Measurements from ENCODE around the gene PLEKHA7.

The PLEKHA7 gene

DNA sequence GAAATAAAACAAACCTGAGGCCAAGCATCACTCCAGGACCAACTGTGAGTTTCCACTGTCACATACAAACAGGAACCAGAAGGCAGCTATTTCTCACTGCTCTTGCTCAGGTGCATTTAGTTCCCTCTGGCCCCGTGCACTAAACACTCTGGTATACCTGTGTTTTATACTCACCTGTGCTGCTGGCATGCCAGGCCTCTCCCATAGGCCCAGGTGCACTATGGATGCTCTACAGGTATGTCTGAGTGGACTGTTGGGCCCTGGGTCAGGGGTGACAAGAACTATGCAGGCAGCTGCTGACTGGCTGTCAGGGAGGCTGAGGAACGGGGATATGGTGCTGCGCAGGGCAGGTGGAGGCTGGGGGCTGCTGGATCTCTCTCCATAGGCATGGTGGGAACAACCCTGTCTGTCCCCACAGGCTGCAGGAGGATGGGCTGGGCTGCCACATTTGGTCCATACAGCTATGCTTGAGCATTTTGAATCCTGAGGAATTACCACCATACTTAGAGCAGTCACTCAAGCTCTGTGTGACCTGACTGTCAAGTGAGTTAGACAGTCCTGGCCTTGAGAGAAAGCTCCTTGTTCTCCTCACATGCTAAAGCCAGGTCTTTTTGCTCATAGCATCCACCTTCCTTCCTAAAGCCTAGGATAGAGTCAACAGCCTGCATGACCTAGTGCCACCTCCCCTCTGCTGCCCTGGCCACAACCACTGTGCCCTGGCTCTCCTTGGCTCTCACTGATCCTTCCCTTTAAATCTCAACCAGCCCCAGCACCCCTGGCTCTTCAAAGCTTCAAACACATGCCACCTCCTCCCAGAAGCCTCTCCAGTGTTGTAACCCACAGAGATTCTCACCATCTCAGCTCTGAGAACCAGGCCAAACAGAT is 202.8 kb downstream of the PLEKHA7 start:
- DNase-seq (ENCODE audit: low spot score): no peak

DNA sequence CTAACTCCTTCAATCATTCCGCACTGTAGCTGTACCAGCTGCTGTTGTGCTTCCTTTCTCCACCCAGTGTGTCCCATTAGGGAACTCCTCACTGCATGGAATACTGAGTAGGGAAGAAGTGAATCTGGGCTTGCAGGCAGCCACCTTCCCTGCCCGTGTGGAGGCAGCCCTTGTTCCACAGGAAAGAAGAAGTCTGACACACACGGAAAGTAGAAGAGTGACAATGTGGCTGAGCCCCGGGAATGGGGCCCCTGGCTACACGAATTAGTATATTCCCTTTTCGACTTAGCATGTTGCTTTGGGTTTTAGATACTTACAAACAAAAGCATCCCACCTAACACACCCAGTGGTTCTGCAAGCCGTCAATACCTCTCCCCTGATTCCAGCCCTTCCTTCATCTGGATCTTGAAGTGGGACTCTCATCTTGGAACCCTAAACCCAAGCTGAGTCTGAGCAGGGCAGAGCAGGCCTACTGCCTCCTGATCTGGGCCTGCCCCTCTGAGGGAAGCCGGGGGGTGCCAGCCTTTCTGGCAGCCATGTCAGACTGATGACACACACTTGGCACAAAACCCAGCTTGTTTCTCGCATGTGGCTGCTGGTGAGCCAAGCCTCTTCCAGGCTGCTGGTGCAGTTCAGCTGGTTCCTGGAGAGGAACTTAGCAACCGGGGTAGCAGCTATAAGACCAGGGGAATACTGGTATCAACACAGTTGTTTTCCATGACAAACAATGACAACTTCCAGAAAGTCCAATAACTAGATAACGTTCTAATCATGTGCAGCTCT is 204.1 kb downstream of the PLEKHA7 start:
- DNase-seq (ENCODE audit: low spot score): no peak

DNA sequence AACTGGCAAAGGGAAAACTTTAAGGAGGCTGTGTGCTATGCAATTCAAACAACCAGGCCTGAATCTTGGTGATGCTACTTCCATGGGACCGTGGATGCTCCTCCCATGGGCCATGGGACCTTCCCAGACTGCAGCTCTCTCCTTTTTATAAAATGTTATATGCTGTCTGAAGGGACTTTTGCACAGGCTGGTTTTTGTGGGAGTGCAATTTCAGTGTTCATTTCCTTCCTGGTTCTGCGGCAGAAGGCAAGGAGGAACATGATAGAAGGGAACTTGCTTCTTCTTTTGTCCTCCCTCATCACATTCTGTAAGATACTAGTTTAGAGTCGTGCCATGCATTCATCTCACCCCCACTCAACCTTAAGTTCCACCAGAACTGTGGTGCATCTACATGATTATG is 206.9 kb downstream of the PLEKHA7 start:
- DNase-seq (ENCODE audit: low spot score): no peak

DNA sequence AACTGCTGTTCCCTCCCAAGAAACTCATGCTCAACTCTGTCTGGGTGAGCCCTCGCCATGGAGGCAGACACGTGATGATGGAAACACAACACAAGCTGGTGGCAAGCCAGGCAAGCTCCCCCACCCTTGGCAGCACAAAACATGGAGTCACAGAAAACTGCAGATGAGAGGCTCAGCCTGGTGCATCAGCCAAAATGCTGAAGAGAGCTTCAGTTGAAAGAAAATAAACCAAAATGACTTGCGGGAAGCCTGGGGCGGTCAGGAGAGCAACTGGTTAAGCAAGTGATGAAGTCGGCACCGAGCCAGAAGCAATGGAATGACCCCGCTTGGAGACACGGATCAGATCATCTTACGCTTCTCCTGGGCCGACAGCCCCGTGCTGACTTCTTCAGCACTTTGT is 207.4 kb downstream of the PLEKHA7 start:
- no peak for DNase-seq (ENCODE audit: low spot score)

DNA sequence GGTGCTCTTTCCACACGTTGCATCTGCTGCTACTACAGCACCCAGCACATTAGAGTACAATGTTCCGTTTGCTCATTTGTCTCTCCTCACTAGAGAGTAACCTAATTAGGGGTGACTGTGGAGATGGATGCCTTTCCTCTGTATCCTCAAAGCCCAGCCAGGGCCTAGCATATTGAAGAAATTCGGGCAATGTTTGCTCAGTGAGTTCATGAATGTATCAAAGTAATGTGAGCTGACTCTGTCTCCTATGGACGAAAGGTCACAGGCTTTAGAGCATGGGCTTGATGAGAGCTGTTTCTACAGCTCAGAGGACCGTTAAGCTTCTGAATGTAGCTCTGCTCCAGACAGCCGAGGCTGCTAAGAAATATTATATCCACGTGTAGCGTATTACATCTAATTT is 208.3 kb downstream of the PLEKHA7 start:
- no peak for DNase-seq (ENCODE audit: low spot score)

DNA sequence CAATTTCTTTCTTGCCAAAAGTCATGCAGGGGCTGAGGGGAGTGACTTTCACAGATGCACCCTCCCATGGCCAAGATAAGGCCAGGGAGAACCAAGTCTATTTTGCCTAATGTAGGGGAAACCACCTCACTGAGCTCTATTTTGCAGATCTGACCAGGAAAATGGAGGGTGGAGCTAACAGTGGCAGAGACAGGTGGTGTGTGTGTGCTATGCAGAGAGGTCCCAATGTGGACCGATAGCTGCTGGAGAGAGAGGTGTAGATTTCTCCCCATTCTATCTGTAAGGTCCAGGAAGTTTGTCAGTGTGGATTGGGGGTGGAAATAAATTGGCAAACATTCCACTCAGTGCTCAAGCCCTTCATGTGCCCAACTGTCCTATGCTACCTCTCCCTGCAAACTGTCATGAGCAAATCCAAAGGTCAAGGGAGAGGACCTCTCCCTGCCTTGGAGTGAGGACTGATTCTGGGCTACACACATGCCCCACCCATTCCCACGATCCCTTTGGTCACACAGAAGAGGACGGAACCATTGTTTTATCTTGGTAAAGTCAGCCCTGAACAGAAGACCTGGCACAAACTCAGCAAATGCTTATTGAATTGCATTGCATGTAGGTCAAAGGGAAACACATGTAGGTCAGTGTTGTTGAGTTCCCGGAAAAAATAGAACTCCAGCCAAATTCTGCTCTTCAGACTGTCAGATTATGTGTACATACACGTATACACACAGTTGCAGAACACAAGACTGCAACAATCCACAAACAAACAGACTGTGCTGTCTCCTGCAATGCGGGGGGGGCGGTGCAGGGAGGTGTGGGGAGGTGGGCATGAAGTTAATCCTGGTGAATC is 209.9 kb downstream of the PLEKHA7 start:
- DNase-seq (ENCODE audit: low spot score): no peak

DNA sequence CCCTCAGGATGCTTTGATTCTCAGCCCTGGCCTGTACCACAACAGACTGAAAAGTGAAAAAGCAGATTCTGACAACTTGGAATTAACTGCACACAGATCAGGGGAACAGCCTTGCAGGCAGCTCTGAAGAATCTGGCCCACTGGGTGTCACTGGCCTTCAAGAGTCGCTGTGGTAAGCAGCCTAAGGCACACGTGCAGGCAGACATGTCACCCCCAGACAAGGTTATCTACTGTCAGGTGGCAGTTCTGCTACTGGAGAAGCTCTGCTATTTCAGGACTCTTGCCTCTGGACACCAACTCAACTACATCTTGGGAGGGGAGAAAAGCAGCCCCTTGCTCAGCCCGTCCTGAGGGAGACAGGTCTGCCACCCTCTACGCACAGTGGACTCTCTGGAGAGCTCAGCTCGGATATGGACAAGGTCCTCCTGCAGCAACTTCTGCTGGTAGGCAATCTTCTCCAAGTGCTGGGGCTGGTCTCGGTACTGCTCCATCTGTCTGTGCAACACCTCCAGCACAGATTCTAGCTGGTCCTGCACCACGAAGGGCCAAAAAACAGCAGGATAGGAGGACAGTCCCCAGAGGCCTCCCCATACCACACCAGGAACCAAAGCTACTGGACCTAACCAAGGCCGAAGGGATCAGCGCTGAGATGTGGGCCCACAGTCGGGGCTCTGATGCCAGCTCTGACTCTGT is 212.8 kb downstream of the PLEKHA7 start:
- no peak for DNase-seq (ENCODE audit: low spot score)

DNA sequence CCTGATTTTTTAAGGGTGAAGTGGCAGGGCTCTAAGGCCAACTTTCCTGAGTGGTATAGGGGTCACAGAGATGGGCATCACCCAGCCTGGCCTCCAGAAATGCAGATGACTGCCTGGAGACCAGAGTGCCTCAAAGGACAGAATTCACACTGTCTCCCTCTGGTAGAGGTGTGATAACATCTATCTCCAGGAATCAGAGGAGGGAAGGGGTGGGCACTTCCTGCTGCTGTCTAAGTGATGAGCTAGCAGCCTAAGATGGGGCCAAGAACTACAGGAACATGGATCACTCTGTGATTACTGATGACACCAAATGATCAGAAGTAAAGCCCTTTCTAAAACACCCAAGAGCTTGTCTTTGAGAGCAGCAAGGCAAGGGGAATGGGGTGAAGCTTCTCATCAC is 213.8 kb downstream of the PLEKHA7 start:
- DNase-seq (ENCODE audit: low spot score): no peak

DNA sequence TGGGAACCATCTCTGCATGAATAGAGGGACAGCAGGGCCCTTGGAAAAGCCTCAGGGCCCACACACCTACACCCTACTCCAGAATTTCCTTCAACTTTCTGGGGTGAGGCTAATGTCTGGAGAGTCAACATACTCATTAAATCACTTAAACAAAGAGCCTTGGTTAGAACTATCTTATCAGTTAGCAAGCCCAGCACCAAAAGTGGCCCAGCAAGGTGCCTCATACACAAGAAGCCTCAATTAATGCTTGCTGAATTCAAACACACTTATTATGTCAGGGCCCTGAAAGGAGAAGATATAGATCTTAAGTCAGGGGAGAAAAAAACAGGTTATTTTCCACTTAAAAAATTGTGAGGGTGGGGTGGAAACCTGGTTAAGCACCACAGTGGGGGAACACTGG is 214.3 kb downstream of the PLEKHA7 start:
- no peak for DNase-seq (ENCODE audit: low spot score)

DNA sequence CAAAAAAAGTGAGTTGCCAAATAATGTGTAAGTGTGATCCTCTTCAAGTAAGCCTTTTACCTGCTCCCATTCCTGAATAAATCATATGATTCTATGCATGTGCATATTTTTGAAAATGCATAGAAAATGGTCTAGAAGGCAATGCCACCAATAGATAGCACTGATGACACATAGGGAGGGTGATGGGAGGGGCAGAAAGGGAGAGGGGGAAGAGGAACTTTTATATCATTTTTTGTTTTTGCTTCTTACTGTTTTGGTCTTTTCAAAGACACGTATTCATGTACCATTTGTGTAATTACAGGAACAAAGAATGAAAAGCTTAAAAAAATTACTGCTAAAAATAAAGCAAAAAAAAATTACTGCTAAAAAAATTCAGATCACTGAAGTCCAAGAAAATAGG is 215.0 kb downstream of the PLEKHA7 start:
- DNase-seq (ENCODE audit: low spot score): no peak

DNA sequence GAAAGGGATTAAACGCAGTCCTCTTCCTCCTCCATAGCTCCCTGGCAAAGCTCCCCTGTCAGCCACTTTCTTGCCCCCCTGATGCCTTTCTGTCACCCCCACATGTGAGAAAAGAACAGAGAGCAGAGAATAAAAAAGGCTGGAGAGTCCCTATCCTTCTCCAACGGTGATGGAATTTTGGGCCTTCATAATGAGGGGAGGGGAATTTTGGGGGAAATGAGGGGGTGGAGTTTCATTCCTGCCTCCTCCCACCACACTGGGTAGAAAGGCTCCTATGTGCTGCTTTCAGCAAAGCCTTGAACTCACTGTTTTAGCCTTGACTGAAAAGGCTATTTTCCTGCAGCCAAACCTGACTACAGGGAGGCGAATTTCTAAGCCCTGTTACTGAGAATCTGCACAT is 216.4 kb downstream of the PLEKHA7 start:
- DNase-seq (ENCODE audit: low spot score): no peak

DNA sequence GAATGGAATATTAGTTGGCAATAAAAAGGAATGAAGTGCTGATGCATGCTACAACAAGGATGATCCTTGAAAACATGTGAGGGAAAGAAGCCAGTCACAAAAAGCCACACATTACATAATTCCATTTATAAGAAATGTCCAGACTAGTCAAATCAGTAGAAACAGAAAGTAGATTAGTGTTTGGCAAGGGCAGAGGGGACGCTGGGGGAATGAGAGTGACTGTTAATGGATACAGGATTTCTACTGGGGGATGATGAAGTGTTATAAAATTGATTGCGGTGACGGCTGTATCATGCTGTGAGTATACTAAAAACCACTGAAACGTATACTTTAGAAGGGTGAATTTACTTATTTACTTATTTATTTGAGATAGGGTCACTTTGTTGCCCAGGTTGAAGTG is 217.9 kb downstream of the PLEKHA7 start:
- DNase-seq (ENCODE audit: low spot score): no peak

DNA sequence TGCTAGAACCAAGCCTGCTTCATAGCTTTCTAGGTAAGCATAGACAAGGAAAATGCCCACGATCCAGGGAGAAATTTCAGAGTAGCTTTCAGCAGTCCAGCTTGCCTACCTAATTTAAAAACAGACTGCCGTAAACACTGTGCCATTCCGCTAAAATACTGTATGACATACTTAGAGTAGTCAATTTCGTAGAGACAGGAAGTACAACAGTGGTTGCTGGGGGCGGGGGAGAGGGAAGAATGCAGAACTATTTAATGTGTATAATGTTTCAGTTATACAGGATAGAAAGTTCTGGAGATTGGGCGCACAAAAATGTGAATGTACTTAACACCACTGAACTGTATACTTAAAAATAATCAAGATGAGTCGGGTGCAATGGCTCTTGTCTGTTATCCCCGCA is 219.1 kb downstream of the PLEKHA7 start:
- DNase-seq (ENCODE audit: low spot score): no peak

DNA sequence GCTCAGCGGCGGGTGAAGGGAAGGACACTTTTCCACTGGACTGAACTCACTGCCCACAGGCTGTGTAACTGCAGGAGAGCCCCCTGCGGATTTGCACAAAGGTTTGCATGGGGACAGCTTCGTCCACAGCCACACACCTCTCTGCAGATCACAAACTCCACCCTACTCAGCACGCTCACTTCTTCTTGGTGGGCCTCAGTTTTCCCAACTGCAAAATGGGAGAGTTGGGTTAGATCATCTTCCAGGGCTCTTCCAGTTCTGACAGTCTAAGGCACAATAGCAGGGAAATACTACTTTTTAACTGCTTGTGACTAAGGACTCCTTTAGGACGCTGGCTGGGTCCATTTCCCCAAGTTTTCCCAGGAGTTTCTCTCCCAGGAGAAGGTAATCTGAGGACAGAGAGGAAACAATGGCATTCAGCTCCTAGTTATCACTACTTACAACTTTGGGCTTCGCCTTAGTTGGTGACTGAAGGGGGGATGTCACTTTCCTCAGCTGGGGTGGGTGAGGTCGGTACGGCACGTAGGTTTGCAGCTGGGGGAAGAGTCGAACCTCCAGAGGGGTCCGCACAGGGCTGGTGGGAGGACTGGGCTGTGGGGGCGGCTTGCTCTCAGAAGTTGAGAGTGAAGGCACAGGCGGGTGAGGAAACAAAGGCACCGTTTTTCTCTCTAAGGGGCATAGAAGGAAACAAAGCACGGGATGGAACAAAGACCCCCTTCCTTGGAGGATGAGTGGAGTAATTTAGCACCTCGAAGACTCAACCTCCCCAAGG is 220.0 kb downstream of the PLEKHA7 start:
- DNase-seq (ENCODE audit: low spot score): no peak

DNA sequence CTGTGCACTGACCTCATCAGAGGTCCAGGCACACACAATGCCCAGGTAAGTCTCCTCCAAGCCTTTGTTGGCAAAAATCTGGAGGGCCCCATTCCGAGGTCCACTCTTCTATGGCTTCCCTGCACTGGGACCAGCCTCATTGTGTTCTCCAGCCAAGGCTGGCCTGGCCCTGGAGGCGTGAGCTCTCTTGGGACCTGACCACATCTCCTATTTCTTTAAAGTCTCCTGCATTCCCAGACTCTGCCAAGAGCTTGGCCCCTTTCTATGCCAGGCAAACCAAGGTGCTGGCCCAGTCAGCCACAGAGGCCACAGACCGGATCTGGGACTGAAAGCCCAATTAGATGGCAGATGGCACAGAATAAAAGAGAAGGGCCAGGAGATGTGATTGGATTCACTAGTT is 220.7 kb downstream of the PLEKHA7 start:
- no peak for DNase-seq (ENCODE audit: low spot score)

DNA sequence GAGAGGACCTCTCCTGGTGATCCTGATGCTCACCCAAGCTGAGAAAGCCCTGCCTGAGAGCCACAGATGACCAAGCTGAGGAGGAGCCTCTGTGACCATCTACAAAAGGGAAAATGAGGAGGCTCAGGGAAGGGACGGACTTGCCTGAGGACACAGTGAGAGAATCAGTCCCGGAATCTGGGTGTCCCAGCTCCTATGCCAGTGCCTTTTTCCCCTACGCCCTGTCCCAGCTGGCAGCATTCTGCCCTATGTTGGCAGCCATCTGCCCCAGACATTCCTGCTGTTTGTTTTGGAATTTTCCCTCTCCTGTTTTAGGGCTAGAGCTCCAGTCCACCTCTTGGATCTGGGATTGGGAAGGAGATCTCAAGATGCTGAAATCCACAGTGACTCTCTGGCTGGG is 221.2 kb downstream of the PLEKHA7 start:
- DNase-seq (ENCODE audit: low spot score): no peak

DNA sequence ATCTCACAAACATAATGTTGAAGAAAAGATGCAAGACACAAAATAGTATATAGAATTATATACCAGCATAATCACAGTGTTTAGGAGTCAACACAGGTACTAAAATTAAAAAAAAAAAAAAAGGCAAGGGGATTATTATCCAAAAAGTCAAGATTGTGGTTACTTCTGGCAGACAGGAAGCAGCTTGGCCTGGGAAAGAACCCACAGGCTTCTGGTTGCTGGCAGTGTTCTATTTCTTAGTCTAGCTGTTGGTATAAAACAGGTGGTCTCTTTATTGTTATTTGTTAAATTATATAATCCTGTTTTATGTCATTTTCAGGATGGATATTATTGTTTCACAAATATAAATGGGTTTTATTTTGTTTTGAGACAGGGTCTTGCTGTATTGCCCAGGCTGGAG is 221.8 kb downstream of the PLEKHA7 start:
- DNase-seq (ENCODE audit: low spot score): no peak

DNA sequence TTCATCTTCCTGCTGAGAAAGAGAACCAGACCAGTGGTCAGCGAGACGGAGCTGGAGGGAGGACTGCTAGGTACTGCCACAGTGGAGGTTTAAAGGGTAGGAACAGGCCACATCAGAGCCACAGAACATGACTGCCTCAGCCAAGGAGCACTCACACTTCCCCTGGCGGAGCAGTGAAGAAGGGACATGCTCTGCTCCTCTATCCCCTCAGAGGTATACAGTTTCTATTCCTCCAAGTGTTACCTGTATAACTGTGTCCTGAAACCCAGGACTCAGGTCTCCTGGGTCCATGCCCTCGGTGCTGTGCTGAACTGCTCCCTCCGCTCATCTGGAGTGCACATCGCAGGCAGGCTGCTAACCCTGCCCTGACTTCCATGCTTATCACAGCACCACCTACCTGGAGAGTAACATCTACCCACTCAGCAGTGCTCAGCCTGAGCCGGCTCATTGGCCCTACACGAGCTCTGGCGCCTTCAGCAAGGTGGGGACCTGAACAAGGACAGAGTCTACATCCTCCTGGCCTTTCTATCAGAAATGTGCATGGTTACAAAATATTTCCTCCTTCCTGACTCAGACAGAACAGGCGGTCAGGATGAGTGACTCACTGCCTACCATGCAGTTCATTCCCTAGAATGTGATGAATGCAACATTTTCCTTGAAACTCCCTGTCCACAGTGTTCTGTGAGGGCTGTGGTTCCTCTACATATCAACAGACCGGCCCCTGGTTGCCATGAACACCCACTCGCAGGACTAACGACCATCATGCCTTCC is 222.8 kb downstream of the PLEKHA7 start:
- no peak for DNase-seq (ENCODE audit: low spot score)

DNA sequence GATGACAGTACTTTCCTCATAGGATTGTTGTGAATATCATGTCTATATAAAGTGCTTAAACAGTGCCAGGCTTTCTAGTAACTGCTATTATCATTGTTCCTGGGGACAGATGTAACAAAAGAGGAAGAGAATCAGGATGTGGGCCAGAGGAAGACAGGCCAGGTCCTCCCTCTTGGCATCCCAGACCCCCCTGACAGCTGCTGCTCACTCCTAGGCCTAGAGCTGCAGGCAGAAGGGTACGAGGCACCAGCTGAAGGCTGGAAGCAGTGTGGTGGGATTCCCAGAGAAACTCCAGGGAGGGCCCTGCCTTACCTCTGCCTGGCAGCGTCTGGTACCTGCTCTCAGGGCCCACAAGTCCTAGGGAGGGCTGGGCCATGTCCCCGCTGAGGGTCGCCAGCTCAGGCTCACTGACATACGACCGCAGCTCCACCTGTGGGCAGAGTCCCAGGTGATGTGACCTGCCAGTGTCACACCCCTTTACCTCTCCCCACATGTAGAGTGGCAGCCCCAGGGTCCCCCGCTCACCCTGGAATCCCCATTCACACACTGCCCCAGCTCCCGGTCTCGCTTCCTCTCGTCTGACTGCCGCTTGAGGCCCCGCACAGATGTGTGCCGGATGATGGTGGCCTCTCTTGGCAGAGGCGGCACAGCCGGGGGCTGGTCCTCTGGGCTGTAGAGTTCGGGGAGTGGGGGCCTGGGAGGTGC is 223.6 kb downstream of the PLEKHA7 start:
- no peak for DNase-seq (ENCODE audit: low spot score)

Data from HuH-7.5 (cell line).